Tibial nerve (tissue), 3 donors: ENCODE measurements around the gene CTXN1.

Experiments used
- CTCF ChIP-seq, 5 experiments: fragments of 200-600 bp in 3 of 5; fragments of 450-650 bp in 2 of 5; sonication (generic) in 3 of 5; IDR thresholded peaks; one replicate each; pipeline ENCODE4 v1.5.1; 2016 to 2019; ENCODE audit warnings: antibody characterized with exemption in 5 of 5, mild to moderate bottlenecking in 3 of 5, moderate library complexity in 2 of 5
- POLR2A ChIP-seq, 2 donors: fragments of 450-650 bp; IDR thresholded peaks; one replicate each; pipeline ENCODE4 v1.6.1; 2017; ENCODE audit warnings: antibody characterized with exemption in 2 of 2, mild to moderate bottlenecking in 2 of 2, moderate library complexity in 2 of 2

GRCh38 chr19:7928334-7928706 is 2.4 kb upstream of the CTXN1 start:
- no peak for TF ChIP-seq CTCF (IDR thresholded peaks at IDR 0.05)
- TF ChIP-seq POLR2A (IDR thresholded peaks at IDR 0.05) = no peak
